Bronchial epithelial cell (primary cell): ENCODE measurements around the gene DNAH1. TPM values are rescaled to one million over a fixed set of nuclear protein-coding genes. Genes with fewer than 3 reads are reported as not detected.
A peak's percentile ranks its signal among the peaks of the same experiment; 100 is the strongest.

ENCODE experiments used
- DNase-seq: peaks from one replicate; pipeline ENCODE4 v3.0.0-alpha.2; 2010; ENCODE audit warnings: low read depth
- FAIRE-seq: peaks from 2 replicates; lab custom pipeline; 2011; peaks lifted over from hg19 to GRCh38; lab: Jason Lieb, UNC
- H3K27me3 ChIP-seq: 2 replicates; pipeline ENCODE4 v1.5.1; 2011; ENCODE audit warnings: low read length; ENCODE audit not compliant: control insufficient read depth, insufficient read depth
- H3K36me3 ChIP-seq: 2 replicates; pipeline ENCODE4 v1.5.1; 2011; ENCODE audit warnings: low read length; ENCODE audit not compliant: control insufficient read depth, insufficient read depth
- H3K4me3 ChIP-seq: 2 replicates; pipeline ENCODE4 v1.5.1; 2011; ENCODE audit warnings: mild to moderate bottlenecking, low read depth, low read length, control low read depth
- total RNA-seq: library from RNA; depleted of rRNA; stranded (reverse); fragments of >200 nt; gene quantifications from 2 replicates; pipeline ENCODE4 v1.2.1, GENCODE V29; 2014
- TF ChIP-seq, protein P1 (sequence below): IDR thresholded peaks from 2 replicates; pipeline ENCODE4 v1.5.1; 2011; ENCODE audit warnings: mild to moderate bottlenecking, moderate library complexity, low read length, control low read depth, inconsistent platforms; ENCODE audit not compliant: insufficient read depth, severe bottlenecking

The DNAH1 gene
- total RNA-seq, 1 donor from 2014 or later, result 0.79 TPM

DNA sequence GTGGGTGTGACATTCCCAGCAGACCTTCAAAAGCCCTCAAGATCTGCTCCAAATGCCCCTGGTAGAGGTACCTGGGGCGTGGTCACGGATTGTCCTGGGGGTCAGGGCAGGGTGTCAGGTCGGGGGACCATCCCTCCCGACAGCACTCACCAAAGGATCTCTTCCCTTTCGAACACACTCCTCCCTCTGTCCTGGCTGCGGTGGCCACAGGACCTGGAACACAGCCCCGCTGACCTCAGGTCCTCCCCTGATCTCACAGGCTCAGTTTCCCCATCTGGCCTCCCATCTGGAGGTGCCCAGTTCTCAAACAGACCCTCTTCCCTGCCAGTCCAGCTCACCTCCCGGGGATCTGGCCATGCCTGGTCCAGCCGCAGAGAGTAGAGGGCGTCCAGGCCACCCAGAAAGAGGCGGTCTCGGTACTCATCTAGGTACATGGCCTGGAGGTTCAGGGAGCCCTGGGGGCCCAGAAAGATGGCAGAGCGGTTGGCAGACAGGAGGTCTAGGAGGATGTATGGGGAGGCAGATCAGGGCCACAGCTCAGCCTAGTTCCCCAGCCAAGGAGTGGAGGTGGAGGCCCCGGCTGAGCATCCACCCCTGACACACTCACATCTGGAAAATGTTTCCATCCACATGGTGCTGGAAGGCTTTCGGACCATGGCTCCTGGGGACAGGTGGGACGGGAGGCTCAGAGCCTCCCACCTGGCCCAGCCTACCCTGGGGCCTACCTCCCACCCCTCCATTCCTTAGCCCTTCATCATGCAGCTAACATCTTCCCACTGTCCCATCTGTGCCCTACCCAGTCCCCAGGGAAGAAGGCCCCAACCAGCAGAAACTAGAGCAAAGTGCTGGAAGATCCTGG lies 126.5 kb downstream of the DNAH1 start:
- Histone ChIP-seq H3K36me3 (no peaks in the 10 kb centered on the region), H3K4me3 (no peak overlapping the region), H3K27me3 (no peaks in the 10 kb centered on the region)
- FAIRE-seq, result no peak
- TF ChIP-seq, protein P1, sequence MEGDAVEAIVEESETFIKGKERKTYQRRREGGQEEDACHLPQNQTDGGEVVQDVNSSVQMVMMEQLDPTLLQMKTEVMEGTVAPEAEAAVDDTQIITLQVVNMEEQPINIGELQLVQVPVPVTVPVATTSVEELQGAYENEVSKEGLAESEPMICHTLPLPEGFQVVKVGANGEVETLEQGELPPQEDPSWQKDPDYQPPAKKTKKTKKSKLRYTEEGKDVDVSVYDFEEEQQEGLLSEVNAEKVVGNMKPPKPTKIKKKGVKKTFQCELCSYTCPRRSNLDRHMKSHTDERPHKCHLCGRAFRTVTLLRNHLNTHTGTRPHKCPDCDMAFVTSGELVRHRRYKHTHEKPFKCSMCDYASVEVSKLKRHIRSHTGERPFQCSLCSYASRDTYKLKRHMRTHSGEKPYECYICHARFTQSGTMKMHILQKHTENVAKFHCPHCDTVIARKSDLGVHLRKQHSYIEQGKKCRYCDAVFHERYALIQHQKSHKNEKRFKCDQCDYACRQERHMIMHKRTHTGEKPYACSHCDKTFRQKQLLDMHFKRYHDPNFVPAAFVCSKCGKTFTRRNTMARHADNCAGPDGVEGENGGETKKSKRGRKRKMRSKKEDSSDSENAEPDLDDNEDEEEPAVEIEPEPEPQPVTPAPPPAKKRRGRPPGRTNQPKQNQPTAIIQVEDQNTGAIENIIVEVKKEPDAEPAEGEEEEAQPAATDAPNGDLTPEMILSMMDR, result no peak
- DNase-seq, result no peak

DNA sequence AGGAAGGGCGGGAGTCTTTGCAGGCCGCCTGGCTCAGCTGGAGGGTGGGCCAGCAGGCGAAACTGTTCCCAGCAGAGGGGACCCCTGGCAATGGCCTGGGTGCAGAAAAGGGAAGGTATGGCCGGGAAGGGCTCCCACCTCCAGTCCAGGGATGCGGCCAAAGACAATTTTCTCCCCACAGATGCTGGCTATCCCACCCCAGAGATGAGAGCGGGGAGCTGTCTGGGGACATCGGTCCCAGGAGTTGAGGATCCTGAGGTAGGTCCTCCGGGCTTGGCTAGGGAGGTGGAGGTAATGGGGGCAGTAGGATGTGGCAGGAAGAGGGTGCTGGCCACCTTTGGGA lies 127.1 kb downstream of the DNAH1 start:
- Histone ChIP-seq H3K36me3 (no peaks in the 10 kb centered on the region), H3K4me3 (no peak overlapping the region), H3K27me3 (no peaks in the 10 kb centered on the region)
- TF ChIP-seq, protein P1, result no peak
- FAIRE-seq (no peak), DNase-seq (no peak)

DNA sequence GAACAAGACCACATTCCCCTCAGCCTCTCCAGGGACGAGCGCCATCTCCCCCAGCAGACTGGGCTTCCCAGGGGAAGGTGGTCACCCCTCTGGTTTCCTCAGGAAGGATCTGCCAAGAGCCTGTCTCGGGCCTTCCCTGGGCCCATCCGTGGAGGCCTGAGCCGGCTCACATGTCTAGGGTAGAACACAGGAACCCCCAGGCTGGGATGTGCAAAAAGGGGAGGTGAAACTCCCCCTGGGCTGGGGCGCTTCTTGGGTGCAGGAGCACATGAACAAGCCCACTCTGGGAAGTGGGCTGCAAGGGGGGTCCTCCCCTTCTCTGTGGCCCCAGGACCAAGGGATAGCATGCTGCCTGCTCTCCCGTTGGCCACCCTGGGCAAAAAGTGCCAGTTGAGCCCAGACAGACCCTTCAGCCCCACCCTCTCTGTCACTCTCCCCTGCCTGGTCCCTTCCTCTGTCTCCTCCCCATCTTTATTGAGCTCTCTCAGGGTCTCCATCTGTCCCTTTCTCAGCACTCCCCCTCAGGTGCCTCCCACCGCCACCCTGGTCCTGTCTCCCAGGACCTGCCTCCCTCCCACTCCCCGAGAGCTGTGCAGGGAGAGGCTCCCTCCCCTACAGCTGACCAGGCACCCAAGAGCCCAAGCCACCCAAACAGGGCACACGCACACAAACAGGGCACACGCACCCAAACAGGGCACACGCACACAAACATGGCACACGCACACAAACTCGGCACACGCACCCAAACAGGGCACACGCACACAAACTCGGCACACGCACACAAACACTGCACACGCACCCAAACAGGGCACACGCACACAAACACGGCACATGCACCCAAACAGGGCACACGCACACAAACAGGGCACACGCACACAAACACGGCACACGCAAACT lies 127.9 kb downstream of the DNAH1 start:
- H3K4me3 ChIP-seq, result no peak overlapping the region
- no peaks in the 10 kb centered on the region for H3K36me3 ChIP-seq
- TF ChIP-seq, protein P1, result no peak
- DNase-seq, result no peak
- no peaks in the 10 kb centered on the region for H3K27me3 ChIP-seq
- peak; percentile 88 for FAIRE-seq

- FAIRE-seq, result no peak
- Histone ChIP-seq H3K27me3 (no peaks in the 10 kb centered on the region), H3K36me3 (no peaks in the 10 kb centered on the region), H3K4me3 (no peak within 1 kb of the TSS)
- DNase-seq, result peak; percentile 50
- TF ChIP-seq, protein P1, result peak; percentile 76
These were observed 129.0 kb downstream of the DNAH1 start, which contains the start of gene SEMA3G for GRCh38 chr3:52444860-52445793. SEMA3G (minus strand) TSS chr3:52445103; CDS start chr3:52445027, 76 bp downstream.

DNA sequence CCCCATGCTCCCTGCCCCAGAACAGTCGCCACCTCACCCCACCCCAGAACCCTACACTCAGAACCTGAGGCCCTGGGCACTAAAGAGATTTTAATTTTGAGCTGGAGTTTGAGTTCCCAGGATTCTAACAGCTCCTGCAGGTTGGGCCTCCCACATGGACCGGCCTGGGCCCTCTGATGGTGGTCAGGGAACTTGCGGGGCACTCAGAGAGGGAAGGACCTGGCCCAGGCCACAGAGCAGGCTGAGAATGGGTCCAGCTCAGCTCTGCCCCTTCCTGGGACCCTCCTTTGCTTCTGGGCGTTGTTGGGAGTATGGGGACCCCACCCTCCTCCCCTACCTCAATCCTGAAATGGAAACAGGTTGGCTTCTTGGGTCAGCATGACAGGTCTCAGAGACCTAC lies 129.9 kb downstream of the DNAH1 start:
- Histone ChIP-seq H3K36me3 (no peaks in the 10 kb centered on the region), H3K4me3 (no peak overlapping the region), H3K27me3 (no peaks in the 10 kb centered on the region)
- no peak for FAIRE-seq
- TF ChIP-seq, protein P1, result no peak
- DNase-seq, result no peak
